ENCODE results near the gene KIAA0319L.
"Not testable (repeated sequence)": the region's sequence is repeated elsewhere in the genome, so short reads cannot be mapped to it uniquely, and the experiment has no call there.

KIAA0319L gene

GRCh38 chr1:35557118-35557610 lies at the start of gene KIAA0319L:
Gene KIAA0319L (minus strand): TSS chr1:35557403. CDS start chr1:35554491, 2,912 bp downstream.
- DNase-seq (ENCODE audit: low read depth): no peak

GRCh38 chr1:35605867-35606182 lies 48.6 kb upstream of the KIAA0319L start:
- DNase-seq (ENCODE audit: low read depth): no peak

GRCh38 chr1:35605071-35605866 lies 48.1 kb upstream of the KIAA0319L start:
- no peak for DNase-seq (ENCODE audit: low read depth)

- no peak for DNase-seq (ENCODE audit: low read depth)
Measured at GRCh38 chr1:35603941-35604340, 46.7 kb upstream of the KIAA0319L start.

- no peak for DNase-seq (ENCODE audit: low read depth)
Measured at GRCh38 chr1:35603468-35603867, 46.3 kb upstream of the KIAA0319L start.

- no peak for DNase-seq (ENCODE audit: low read depth)
Measured at GRCh38 chr1:35600593-35600992, 43.4 kb upstream of the KIAA0319L start.

- no peak for DNase-seq (ENCODE audit: low read depth)
Measured at GRCh38 chr1:35599411-35599810, 42.2 kb upstream of the KIAA0319L start.

GRCh38 chr1:35598895-35599294 lies 41.7 kb upstream of the KIAA0319L start:
- DNase-seq (ENCODE audit: low read depth): no peak

- DNase-seq (ENCODE audit: low read depth): no peak
Measured at GRCh38 chr1:35597870-35598269, 40.7 kb upstream of the KIAA0319L start.

GRCh38 chr1:35595684-35596083 lies 38.5 kb upstream of the KIAA0319L start:
- DNase-seq (ENCODE audit: low read depth): no peak

- no peak for DNase-seq (ENCODE audit: low read depth)
Measured at GRCh38 chr1:35594005-35594760, 37.0 kb upstream of the KIAA0319L start.

- DNase-seq (ENCODE audit: low read depth): no peak
Measured at GRCh38 chr1:35592991-35593769, 36.0 kb upstream of the KIAA0319L start.

- no peak for DNase-seq (ENCODE audit: low read depth)
Measured at GRCh38 chr1:35591211-35591610, 34.0 kb upstream of the KIAA0319L start.

GRCh38 chr1:35590476-35591040 lies 33.4 kb upstream of the KIAA0319L start:
- no peak for DNase-seq (ENCODE audit: low read depth)

GRCh38 chr1:35589516-35590427 lies 32.6 kb upstream of the KIAA0319L start:
- no peak for DNase-seq (ENCODE audit: low read depth)

GRCh38 chr1:35588197-35588910 lies 31.2 kb upstream of the KIAA0319L start:
- DNase-seq (ENCODE audit: low read depth): no peak

GRCh38 chr1:35587736-35588135 lies 30.5 kb upstream of the KIAA0319L start:
- DNase-seq (ENCODE audit: low read depth): no peak

GRCh38 chr1:35586808-35587207 lies 29.6 kb upstream of the KIAA0319L start:
- DNase-seq (ENCODE audit: low read depth): no peak

GRCh38 chr1:35585805-35586204 lies 28.6 kb upstream of the KIAA0319L start:
- not testable (repeated sequence) for DNase-seq (ENCODE audit: low read depth)

- DNase-seq (ENCODE audit: low read depth): no peak
Measured at GRCh38 chr1:35585281-35585680, 28.1 kb upstream of the KIAA0319L start.
